GM18907 (cell line): ENCODE data around the gene GTPBP3.

ENCODE experiments used
- ATAC-seq: cut with Tn5 transposase; IDR thresholded peaks from one replicate; pipeline ENCODE4 v1.9.1; 2021; ENCODE audit warnings: mild to moderate bottlenecking, moderate library complexity; ENCODE audit not compliant: unreplicated experiment

Gene GTPBP3

DNA sequence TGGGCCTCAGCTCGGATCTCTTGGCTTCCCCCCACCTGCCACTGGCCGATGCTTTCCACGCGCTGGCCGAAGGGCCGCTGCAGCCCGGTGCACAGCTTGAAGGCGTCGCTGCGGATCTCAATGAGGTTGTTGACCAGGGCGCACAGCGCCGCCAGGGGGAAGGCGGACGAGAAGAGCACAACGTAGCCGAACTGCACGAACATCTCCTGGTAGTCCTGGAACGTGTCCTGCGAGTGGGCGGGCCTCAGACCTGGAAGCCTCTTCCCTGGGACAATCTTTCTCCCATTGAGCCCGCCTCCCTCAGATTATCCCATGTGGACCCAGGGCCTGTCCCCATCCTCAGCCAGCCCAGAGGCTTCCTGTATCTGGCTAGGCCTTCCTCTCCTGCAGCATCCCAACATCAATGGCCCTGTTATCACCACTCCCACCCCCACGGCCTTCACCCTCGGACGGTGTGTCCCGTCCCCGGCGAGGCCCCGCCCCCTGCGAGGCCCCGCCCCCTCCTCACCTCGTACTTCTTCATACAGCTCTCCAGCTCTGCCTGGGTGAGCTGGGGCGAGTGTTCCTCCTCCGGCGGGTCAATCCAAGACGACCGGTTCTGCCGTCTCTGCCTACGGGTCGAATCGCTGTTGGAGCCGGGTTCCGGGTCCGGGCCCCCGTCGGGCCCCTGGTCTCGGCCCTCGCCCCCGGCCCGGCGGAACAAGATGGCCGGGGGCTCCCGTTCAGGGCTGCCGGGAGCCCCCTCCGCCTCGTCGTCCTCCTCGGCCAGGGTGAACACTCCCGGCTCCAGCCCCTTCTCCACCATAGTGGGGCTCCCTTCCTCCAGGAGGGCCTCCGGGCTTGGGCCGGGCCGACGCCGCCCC, 9.5 kb upstream of the GTPBP3 start:
- no peak for ATAC-seq

DNA sequence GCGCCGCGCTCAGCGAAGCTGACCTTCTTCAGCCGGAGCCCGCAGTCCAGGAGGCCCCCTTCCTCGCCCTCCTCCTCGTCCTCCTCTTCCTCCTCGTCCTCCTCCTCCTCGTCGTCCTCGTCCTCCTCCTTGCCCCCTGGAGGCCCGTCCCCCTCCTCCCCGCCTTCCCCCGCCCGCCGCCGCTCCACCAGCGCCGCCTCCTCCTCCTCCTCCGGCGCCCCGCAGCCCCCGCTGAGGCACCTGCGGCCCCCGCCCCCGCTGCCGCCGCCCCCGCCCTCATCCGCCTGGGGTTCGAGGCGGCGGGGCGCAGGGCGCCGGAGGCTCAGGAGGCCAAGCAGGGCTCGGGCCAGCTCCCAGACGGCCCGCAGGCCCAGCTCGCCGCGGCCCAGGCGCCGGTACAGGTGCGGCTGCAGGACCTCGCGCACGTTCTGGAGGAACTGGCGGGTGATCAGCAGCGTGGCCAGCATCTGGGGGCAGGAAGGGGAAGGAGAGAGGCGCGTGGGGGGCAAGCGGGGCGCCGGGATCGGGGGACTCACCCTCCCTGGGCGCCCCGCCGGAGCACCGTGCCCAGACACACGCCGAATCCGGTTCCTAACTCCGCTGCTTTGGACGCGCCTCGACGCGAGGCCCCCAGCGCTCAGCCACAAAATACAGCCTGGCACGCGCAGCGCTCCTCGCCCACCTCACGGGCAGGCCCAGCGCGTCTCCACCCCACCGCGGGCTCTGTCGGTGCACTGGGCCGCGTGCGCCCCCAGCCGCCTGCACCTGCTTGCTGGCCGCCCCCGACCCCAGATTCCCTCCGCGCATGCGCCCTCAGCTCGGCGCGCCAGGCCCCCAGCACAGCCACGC, 8.6 kb upstream of the GTPBP3 start:
- ATAC-seq: no peak

DNA sequence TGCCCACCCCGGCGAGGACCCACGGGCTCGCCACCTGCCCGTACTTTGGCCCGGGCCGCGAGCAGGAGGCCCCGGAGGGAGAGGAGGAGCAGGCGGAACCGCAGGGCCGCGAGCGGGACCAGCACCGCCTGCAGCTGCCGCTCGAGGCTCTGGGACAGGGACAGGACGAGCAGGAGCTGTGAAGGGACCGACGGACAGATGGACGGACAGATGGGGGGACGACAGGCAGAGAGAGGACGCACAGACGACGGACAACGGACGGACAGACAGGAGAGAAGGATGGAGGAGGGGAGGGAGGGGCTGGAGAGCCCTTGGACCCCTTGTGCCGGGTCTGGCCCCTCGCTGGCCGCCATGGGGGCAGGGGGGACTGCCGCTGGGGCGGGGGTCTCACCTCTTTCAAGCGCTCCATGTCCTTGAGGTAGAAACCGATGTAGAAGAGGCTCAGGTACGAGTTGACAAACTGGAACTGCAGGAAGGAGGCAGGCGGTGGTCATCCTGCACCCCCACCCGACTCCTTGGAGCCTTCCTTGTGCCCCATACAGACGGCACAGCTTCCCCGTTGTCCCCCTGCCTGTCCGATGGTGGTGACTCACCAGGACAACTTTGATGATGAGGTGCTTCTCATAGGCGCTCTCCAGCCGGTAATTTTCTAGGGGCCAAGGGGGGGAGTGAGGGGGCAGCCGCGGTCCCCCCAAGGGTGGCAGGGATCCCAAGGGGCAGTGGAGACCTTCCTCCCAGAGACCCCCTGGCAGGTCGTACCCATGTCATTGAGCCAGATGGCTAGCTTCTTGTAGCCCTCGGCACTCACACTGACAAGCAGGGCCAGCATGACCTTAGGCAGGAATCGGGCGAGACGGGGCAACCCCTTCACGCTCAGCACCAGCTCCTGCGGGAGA, 7.7 kb upstream of the GTPBP3 start:
- no peak for ATAC-seq

DNA sequence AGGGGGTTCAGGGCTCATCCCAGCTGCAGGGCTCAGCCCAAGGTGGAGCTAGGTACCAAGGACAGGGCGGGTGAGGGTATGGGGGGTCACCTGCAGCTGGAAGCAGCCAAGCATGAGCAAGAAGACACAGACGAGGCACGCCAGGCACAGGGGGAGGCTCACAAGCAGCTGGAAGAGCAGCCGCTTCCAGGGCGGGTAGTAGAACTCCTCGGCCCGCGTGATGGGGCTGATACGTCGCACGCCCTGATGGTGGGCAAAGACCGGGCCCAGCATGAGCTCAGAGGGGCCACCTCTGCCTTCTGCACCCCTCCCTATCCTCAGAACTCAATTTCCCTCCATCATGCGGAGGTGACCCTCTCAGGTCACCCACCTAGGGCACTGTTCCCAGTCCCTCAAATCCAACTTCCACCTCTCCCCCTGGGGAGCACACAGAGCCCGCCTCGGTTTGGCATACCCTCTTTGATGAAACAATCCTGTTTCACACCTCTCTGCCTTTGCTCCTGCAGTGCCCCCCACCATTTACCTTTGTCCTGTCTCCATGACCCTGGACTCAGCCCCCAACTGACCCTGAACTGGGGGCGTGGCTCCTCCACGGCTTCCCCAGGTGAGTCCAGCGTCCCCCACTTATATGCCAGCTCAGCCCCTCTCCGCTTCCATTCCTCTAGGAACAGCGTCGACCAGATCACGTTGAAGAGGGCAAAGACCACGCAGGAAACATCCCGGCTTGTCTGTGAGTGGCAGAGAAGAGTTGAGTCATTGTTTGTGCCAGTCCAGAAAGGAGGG, 6.9 kb upstream of the GTPBP3 start:
- no peak for ATAC-seq

DNA sequence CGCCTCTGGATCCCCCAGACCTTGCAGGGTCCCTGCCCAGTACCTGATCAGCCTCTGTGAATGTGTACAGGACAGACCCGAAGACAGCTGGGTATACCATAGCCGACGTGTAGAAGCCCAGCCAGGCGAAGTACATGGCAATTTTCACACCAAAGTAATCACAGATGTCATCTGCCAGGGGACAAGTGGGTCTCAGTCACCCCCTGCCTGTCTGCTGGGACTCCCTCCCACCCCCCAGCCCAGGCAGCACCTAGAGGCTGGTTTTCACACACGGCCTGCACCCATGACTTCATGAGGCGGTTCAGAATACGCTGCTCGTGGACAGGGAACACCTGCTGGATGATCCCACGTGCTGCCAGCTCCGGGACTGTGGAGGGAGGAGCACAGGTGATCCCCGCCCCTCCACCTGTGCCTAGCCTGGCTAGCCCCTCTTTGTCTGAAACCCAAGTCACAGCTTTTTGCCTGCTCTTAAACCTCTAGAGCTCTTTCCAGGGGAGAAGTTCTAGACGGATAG, 6.3 kb upstream of the GTPBP3 start:
- ATAC-seq: no peak

DNA sequence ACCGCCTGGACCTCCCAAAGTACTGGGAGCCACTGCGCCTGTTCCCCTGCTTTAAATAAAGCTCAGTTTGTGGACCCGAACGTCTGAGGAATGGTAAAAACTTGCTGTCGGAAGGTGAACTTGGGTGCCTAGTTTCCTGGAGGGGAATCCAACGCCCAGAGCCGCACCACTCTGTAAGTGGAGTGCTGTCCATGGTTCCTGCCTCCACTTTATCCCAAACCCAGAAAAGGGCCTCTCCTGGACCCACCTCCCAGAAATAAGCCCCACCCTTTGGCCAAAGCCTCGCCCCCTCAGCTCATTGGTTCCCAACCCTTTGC, 5.0 kb upstream of the GTPBP3 start:
- ATAC-seq: no peak

DNA sequence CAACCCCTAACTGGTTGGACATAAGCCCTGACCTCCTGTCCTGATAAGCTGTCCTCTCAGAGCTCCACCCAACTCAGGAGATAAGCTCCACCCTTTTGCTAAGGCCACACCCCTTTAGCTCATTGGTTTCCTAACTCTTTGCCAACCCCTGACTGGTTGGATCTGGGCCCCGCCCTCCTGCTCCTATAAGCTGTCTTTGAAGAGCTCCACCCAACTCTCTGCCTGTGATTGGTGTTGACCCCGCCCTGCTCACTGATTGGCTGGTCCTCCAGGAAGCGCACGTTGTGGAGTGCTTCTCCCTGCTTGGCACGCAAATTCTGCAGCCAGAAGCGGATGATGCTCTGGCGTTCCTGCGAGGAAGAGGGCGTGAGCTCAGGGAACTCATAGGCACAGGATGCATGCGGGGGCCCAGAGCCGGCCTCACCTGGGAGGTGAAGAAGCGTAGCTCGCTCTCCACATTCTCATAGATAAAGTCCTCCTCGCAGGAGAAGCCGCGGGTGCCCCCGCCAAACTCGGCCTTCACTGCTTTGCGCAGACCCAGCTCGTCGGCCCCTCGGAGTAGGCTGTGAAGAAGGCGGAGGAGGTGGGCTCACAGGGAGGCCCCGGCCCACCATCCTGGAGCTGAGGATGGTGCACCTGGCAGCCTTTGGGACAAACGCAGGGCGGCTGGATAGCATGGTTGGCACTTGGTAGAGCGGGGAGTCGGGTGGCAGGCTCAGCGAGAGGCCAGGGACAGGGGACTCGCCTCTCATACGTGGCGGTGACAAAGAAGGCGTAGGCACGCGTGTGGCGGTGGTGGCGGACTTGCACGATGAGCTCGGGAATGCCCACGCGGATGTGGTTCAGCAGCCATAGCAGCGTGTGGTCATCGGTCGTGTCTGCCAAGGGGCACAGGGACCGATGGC, 4.4 kb upstream of the GTPBP3 start:
- ATAC-seq: no peak

DNA sequence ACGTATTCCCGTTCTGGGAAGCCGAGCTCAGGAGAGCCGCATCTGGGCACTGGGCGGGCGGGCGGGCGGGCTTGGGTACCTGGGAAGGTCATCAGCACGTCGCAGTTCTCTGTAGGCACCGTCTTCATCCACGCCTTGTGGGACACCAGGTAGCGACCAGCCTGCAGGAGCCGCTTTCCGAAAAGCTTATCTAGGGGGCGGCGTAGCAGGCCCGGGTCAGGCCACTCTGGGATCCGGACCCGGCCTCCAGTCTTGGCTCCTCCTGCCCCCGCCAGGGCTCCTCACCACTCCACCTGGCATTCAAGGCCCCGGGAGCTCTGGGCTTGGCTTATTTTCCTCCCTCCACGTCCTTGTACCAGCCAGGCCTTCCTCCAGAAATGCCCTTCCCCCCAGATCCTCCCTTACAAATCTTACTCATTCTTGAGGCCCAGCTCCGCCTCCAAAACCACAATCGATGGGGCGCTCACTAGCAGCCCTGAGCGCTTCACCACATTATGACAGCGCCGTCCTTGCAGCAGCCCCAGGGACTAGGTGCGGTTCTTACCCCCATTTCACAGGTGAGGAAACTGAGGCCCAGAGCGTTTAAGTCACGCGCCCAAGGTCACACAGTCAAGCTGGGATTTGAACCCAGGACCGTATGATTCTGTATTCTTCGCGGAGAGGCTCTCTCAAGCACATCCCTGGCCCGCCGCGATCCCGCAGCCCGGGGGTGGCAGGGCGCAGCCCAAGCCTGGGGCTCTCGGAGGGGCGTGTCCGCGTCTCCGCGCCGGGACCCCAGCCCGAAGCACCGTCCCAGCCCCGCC, 3.5 kb upstream of the GTPBP3 start:
- peak; percentile 1 for ATAC-seq

DNA sequence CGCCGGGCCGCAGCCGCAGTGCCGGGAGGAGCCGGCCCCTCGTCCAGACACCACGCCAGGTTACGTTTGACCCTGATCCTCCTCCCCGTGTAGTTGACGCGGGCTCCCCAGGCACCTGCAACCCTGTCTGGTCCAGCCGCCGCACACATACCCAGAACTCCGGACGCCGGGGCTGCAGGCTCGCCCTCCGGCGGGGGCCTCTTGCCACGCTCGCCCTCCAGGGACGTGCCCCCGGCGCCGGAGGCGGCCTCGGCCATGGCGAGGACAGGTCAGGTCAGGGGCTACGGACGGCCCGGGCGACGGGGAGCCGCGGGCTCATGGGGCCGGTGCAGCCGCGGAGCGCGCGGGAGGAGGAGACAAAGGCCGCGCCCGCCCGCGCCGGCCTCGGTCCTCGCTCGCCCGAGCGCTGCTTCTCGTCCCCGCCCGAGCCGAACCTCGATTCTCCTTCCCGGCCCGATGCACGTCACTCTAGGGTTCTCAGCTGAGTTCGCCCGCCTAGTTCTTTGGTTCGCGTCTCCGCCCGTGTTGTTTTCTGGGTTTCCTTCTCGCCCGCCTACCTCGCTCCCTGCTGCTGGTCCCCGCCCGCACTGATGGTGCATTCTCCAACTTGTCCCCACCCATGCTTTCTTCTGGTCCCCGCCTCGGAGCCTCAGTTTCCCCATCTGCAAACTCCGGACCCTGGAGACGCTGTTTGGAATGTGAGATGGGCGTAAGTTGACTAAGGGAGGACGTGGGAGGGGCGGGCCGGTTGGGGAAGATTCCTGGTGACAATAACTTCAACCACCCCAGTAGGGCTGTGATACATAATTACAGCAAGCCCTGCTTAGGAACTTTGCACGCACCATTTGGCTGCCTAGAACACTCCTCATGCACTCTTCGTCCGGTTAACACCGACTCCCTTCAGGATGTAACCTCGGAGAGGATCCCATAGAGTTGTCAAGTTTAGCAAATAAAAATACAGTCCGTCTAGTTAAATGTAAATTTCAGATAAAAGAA, 2.6 kb upstream of the GTPBP3 start, which contains the start of gene ANO8:
Gene ANO8, minus strand, starts transcription at position 442 of the 996 bp plus-strand sequence. Its CDS starts 185 bp downstream, at position 257.
- ATAC-seq: peak; percentile 52

DNA sequence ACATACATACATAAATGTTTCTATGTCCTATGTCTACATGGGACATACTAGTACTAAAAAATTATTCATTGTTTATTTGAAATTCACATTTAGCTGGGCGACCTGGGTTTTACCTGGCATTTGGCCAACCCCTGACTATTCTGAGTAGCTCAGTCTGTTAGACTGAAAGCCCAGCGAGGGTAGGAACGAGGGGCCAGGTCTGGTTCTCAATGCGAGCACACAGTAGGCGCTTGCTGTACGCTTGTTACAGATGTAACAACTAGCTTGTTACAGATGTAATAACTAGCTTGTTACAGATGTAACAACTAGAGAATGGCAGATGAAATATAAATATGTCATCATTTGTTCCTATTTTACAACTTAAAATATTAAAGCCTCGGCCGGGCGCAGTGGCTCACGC, 1.8 kb upstream of the GTPBP3 start:
- ATAC-seq: no peak

DNA sequence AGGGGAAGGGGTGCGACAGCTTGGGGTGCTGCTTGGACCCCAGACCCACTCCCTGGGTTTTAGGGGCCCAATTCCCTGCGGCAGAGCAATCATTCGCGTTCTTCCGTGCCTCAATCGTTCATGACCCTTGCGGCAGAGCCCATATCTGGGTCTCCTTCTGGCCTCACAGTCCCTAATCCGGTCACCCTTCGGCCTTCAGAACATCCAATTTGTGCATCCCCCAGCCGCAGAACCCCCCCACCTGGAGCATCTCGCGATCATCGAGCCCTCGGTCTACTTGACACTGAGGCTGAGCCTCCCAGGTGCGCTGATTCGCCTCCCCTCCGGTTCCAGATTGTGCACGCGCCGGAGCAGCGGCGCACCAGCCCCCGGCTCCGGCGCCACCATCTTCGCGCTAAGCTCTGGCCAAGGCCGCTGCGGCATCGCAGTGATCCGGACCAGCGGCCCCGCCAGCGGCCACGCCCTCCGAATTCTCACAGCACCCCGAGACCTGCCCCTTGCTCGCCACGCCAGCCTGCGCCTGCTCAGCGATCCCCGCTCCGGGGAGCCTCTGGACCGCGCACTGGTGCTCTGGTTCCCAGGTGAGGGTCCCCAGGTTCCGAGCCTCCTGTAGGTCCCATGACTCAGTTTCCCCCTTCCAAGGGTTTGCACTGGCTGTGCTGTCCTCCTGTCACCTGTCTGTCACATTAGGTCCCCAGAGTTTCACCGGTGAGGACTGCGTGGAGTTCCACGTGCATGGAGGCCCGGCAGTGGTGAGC, 501 bp downstream of the GTPBP3 start:
- ATAC-seq: no peak

DNA sequence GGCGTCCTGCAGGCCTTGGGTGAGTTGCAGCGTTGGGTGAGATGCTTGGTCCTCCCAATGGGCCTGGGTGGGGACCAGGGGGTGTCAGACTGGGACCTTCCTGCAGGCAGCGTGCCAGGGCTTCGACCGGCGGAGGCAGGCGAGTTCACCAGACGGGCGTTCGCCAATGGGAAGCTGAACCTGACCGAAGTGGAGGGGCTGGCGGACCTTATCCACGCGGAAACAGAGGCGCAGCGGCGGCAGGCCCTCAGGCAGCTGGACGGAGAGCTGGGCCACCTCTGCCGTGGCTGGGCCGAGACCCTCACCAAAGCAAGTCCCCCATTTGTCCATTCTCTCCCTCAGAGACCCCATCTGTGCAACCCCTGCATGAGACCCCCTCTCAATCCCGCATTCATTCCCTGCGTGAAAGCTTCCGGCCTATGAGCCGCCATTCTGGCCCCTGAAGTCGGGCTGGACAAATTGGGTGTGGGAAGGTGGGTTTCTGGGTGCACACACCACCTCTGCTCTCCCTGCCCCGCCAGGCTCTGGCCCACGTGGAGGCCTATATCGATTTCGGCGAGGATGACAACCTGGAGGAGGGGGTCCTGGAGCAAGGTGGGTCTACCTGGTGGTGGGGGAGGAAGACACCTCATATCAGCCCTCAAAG, 1.2 kb downstream of the GTPBP3 start:
- ATAC-seq: no peak

DNA sequence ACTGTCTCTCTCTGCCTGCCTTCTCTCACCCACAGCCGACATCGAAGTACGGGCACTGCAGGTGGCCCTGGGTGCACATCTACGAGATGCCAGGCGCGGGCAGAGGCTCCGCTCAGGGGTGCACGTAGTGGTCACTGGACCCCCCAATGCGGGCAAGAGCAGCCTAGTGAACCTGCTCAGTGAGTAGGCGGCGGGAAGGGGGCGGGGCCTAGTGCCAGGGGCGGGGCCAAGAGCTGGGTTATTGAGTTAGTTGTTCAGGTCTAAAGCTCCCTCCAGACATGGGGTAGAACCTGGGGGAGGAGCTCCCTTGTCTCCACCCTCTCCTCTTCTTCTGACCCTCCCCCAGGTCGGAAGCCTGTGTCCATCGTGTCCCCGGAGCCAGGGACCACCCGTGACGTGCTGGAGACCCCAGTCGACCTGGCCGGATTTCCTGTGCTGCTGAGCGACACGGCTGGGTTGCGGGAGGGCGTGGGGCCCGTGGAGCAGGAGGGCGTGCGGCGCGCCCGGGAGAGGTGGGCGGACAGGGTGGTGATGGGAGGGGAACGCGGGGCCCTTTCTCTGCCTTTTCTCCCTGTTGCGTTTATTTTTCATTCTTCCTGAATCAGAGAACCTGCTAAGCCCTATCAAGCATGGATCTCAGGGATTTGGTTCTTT, 1.9 kb downstream of the GTPBP3 start:
- ATAC-seq: no peak

DNA sequence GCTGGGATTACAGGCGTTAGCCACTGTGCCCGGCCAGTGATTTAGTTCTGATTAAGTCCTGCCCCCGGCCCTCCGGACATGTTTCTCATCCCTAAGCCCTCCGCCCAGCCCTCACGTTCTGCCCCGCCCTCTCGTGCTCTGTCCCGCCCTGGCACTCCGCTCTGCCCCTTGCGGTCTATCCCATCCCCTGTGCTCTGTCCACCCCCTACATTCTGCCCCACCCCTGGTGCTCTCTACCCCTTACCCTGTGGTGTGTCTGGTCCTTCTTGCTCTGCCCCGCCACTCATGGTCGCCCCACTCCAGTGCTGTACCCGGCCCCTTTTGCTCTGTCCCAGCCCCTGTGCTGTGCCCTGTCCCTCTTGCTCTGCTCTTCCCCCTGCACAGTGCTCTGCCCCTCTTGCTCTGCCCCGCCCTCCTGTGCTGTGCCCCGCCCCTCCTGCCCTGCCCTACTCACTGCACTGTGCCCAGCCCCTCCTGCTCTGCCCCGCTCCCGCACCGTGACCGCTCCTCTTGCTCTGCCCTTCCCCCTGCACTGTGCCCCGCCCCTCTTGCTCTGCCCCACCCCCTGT, 3.0 kb downstream of the GTPBP3 start:
- ATAC-seq: no peak

DNA sequence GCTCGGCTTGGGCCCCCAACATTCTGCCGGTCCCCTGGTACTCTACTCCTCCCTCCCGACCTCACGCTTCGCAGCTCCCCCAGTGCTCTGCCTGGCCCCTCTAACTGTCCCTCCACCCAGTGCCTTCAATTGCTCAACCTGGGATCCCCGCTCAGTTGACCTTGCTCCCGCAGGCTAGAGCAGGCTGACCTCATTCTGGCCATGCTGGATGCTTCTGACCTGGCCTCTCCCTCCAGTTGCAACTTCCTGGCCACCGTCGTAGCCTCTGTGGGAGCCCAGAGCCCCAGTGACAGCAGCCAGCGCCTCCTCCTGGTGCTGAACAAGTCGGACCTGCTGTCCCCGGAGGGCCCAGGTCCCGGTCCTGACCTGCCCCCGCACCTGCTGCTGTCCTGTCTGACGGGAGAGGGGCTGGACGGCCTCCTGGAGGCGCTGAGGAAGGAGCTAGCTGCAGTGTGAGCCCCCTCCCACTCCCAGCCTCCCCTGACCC, 3.6 kb downstream of the GTPBP3 start:
- no peak for ATAC-seq
